Spleen (tissue), 11 donors: ENCODE measurements around the gene SGPL1. TPM values are rescaled to one million over a fixed set of nuclear protein-coding genes. Genes with fewer than 3 reads are reported as not detected.

Experiments
- DNase-seq: peaks from one replicate; pipeline ENCODE4 v3.0.0-alpha.2; 2020
- H3K27ac ChIP-seq, 8 donors: fragments of 200-600 bp; sonication (generic) in 7 of 8; 1 replicate in 4 of 8; 2 replicates in 4 of 8; pipeline versions ENCODE4 v1.5.0 to v1.8.0; 2016 to 2021; ENCODE audit warnings: inconsistent platforms in 4 of 8, mild to moderate bottlenecking in 4 of 8, moderate library complexity in 1 of 8
- H3K27me3 ChIP-seq, 7 donors: fragments of 200-600 bp; sonication (generic) in 6 of 7; replicated peaks in 1 of 7; 1 replicate in 4 of 7; 2 replicates in 3 of 7; pipeline versions ENCODE4 v1.5.0 to v1.8.0; 2016 to 2021; ENCODE audit warnings: inconsistent platforms in 3 of 7, mild to moderate bottlenecking in 1 of 7
- H3K36me3 ChIP-seq, 6 donors: fragments of 200-600 bp; sonication (generic) in 5 of 6; 1 replicate in 4 of 6; 2 replicates in 2 of 6; pipeline versions ENCODE4 v1.5.0 to v1.8.0; 2016 to 2021; ENCODE audit warnings: inconsistent platforms in 2 of 6
- H3K4me1 ChIP-seq, 6 donors: fragments of 200-600 bp; sonication (generic) in 5 of 6; 1 replicate in 3 of 6; 2 replicates in 3 of 6; pipeline versions ENCODE4 v1.5.0 to v1.8.0; 2016 to 2021; ENCODE audit warnings: inconsistent platforms in 3 of 6
- H3K4me3 ChIP-seq, 8 donors: fragments of 200-600 bp; sonication (generic) in 7 of 8; 1 replicate in 4 of 8; 2 replicates in 4 of 8; pipeline versions ENCODE4 v1.5.0 to v1.8.0; 2016 to 2021; ENCODE audit warnings: inconsistent platforms in 4 of 8, mild to moderate bottlenecking in 4 of 8, moderate library complexity in 2 of 8
- H3K9me3 ChIP-seq, 8 donors: fragments of 200-600 bp; sonication (generic) in 7 of 8; 1 replicate in 4 of 8; 2 replicates in 4 of 8; pipeline versions ENCODE4 v1.5.0 to v1.8.0; 2016 to 2021; ENCODE audit warnings: inconsistent platforms in 4 of 8
- POLR2A ChIP-seq, 3 donors: fragments of 450-650 bp; IDR thresholded peaks; one replicate each; pipeline ENCODE4 v1.5.1; 2017; ENCODE audit warnings: antibody characterized with exemption in 3 of 3, mild to moderate bottlenecking in 1 of 3
- POLR2AphosphoS5 ChIP-seq, 3 donors: sonication (generic); formaldehyde crosslinking; IDR thresholded peaks; one replicate each; pipeline ENCODE4 v1.5.1; 2017; ENCODE audit warnings: antibody characterized with exemption in 3 of 3
- WGBS, 5 donors: extraction: QIAGEN DNeasy Blood & Tissue Kit in 3 of 5; methylation state at CpG; one replicate each; pipeline versions ENCODE4 v1.1.5 to v1.1.7; 2013 to 2018; 5-methylcytosine and 5-hydroxymethylcytosine counted together
- intact Hi-C: fragments of 100-400 bp; cut with DNase I; formaldehyde crosslinking; loops from one replicate; pipeline ENCODE4 v1.15.0; 2023; ENCODE audit warnings: low total_unique reads
- polyA plus RNA-seq, 3 donors: library from polyadenylated mRNA; stranded (reverse); fragments of 200-250 nt; gene quantifications; one replicate each; pipeline ENCODE4 v1.2.1, GENCODE V29; 2013
- total RNA-seq, 7 donors: library from RNA; depleted of rRNA in 3 of 7; stranded (reverse); fragments of >200 nt in 3 of 7; fragmentation: NEBNext Ultra II Directional in 4 of 7; extraction: Animal tissue kit (Norgen Biotek cat#: 25700) in 4 of 7; gene quantifications; one replicate each; pipeline versions ENCODE4 v1.1.0 to v1.2.1, GENCODE V29; 2016 to 2021
- TF ChIP-seq, protein P1 (sequence below), 11 experiments: fragments of 200-600 bp in 7 of 11; fragments of 450-650 bp in 4 of 11; sonication (generic) in 4 of 11; IDR thresholded peaks in 8 of 11; conservative IDR thresholded peaks in 3 of 11; 1 replicate in 7 of 11; 2 replicates in 4 of 11; pipeline versions ENCODE4 v1.4.0 to v1.8.0; 2016 to 2021; ENCODE audit warnings: antibody characterized with exemption in 11 of 11, inconsistent platforms in 4 of 11, mild to moderate bottlenecking in 1 of 11
- donor health status: healthy with polysubstance abuse.
- donor health status: DM: no; HTN: no; CAD: no; lungs with moderate emphysema.
- donor health status: DM: no; HTN: no; CAD: no.
- donor health status: Bipolar disorder and iron deficiency.
- donor health status: healthy.
- donor health status: DM: no; HTN: no; CAD: no.
- donor health status: DM: yes; HTN: yes; CAD: no.

The SGPL1 gene
- total and polyA plus RNA-seq, 10 donors = 6.8 to 75.1 (median 60.7) TPM

DNA sequence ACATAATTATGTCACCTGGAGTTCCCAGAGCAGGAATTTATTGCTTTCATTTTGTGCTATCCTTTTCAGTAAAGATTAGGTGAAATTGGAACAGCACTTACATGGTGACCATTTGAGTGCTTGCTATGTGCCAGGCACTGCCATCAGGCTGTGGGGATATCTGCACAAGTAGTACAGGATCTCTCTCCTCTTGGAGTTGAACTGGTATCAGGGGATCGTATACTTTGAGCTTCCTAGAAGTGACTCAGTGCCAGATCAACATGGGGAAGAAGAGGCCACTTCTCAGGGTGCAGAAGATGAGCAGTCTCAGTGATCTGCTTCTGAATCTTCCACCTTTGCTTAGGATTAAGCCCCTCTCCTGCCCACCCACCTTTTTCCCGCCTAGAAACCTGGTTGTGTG lies 29.5 kb downstream of the SGPL1 start:
- H3K36me3 ChIP-seq = peaks cover 0 to 67% (median 13%) of the 10 kb centered on the region in 6 donors
- no peak for DNase-seq

DNA sequence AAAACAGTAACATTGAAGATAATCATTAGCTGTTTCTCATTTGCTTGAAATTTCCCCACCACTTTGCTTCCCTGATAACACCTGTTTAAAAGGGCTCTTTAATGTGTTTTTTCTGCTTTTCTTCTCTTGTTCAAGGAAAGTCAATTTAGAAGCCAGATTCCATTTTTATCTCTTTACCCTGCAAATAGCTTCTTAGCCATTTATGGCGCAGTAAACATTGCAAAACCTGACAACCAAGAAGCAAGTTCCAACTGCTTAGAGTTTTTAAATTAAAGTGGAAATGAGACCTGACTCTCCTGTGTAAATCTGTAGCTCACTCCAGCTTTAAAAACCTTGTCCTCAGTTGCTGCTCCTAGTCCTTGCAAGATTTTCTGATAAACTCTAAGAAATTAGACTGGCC lies 30.1 kb downstream of the SGPL1 start:
- Histone ChIP-seq H3K4me1 (no peaks in the 10 kb centered on the region), H3K4me3 (no peak overlapping the region), H3K36me3 (peaks cover 0 to 73% (median 13%) of the 10 kb centered on the region in 6 donors), H3K27ac (no peak overlapping the region), H3K9me3 (no peaks in the 10 kb centered on the region), H3K27me3 (no peaks in the 10 kb centered on the region)
- 89 to 100% (median 96%) methylated on average over 1 of the region's 1 CpG for WGBS, 5 donors
- intact Hi-C loops = no loop called here
- no peak for DNase-seq
- TF ChIP-seq POLR2AphosphoS5 (IDR thresholded peaks at IDR 0.05) = no peak

More for the DNA sequence above, 29.5 kb downstream of the SGPL1 start:
- Histone ChIP-seq H3K4me3 (no peak overlapping the region), H3K9me3 (no peaks in the 10 kb centered on the region), H3K27ac (no peak overlapping the region), H3K27me3 (no peaks in the 10 kb centered on the region), H3K4me1 (no peaks in the 10 kb centered on the region)
- TF ChIP-seq, protein P1, sequence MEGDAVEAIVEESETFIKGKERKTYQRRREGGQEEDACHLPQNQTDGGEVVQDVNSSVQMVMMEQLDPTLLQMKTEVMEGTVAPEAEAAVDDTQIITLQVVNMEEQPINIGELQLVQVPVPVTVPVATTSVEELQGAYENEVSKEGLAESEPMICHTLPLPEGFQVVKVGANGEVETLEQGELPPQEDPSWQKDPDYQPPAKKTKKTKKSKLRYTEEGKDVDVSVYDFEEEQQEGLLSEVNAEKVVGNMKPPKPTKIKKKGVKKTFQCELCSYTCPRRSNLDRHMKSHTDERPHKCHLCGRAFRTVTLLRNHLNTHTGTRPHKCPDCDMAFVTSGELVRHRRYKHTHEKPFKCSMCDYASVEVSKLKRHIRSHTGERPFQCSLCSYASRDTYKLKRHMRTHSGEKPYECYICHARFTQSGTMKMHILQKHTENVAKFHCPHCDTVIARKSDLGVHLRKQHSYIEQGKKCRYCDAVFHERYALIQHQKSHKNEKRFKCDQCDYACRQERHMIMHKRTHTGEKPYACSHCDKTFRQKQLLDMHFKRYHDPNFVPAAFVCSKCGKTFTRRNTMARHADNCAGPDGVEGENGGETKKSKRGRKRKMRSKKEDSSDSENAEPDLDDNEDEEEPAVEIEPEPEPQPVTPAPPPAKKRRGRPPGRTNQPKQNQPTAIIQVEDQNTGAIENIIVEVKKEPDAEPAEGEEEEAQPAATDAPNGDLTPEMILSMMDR (IDR thresholded peaks at IDR 0.05 in 8 of 11, conservative IDR thresholded peaks at IDR 0.05 in 3 of 11) = no peak
- TF ChIP-seq POLR2A (IDR thresholded peaks at IDR 0.05) = no peak
- TF ChIP-seq POLR2AphosphoS5 (IDR thresholded peaks at IDR 0.05) = no peak
- intact Hi-C loops = no loop called here
- WGBS, 5 donors = 87 to 97% (median 92%) methylated on average over 2 of the region's 2 CpGs

- H3K27me3 ChIP-seq = no peaks in the 10 kb centered on the region
- peaks cover 0 to 82% (median 20%) of the 10 kb centered on the region in 6 donors for H3K36me3 ChIP-seq
- TF ChIP-seq, protein P1 (IDR thresholded peaks at IDR 0.05 in 8 of 11, conservative IDR thresholded peaks at IDR 0.05 in 3 of 11) = no peak
- TF ChIP-seq POLR2AphosphoS5 (IDR thresholded peaks at IDR 0.05) (no peak), POLR2A (IDR thresholded peaks at IDR 0.05) (no peak)
- no peaks in the 10 kb centered on the region for H3K4me1 ChIP-seq
- no peaks in the 10 kb centered on the region for H3K9me3 ChIP-seq
- no peak overlapping the region for H3K4me3 ChIP-seq
- WGBS, 5 donors = 81 to 93% (median 90%) methylated on average over 2 of the region's 2 CpGs
- intact Hi-C loops = no loop called here
- no peak overlapping the region for H3K27ac ChIP-seq
- no peak for DNase-seq
These were observed 31.0 kb downstream of the SGPL1 start for GRCh38 chr10:70846795-70847194.

DNA sequence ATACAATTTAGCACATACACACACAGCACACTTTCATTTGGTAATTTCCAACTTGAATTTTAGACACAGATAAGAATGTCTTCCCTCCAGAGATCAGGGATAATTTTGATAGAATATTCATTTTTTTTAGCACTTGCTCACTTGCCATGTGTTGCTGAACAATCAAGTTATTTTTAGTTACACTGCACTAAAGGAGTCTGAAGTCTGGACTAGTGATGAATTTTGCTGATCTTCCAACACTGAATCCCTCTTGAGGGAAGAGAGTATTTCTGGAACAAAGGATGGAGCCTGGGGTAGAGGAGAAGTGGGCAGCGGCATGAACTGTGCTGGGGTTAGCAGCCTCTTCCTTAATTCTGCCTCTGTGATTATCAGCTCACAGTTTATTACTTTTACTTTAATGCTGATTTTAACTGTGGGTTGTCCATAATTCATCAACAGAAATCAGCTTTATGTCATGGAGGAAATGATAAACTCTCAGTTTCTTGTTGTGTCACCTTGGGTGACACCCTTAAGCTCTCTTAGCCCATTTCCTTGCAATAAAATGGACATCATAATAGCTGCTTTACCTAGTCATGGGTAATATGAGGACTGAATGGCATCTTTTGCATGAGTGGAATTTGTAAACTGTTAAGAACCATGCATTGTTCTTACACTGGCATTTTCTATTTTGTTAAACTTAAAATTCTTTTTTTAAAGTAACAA lies 32.1 kb downstream of the SGPL1 start:
- TF ChIP-seq POLR2A (IDR thresholded peaks at IDR 0.05) (no peak), POLR2AphosphoS5 (IDR thresholded peaks at IDR 0.05) (no peak)
- 77 to 95% (median 88%) methylated on average over 1 of the region's 1 CpG for WGBS, 5 donors
- H3K36me3 ChIP-seq = peaks cover 0 to 84% (median 24%) of the 10 kb centered on the region in 6 donors
- H3K27ac ChIP-seq = no peak overlapping the region
- H3K4me3 ChIP-seq = no peak overlapping the region
- H3K4me1 ChIP-seq = no peaks in the 10 kb centered on the region
- H3K9me3 ChIP-seq = no peaks in the 10 kb centered on the region
- no peaks in the 10 kb centered on the region for H3K27me3 ChIP-seq
- DNase-seq = no peak
- intact Hi-C loops = no loop called here

- WGBS, 5 donors = 61 to 78% (median 73%) methylated on average over 2 of the region's 2 CpGs
- H3K36me3 ChIP-seq = peaks cover 0 to 92% (median 31%) of the 10 kb centered on the region in 6 donors
These were observed 33.9 kb downstream of the SGPL1 start for GRCh38 chr10:70849582-70850016.

More at GRCh38 chr10:70849582-70850016, 33.9 kb downstream of the SGPL1 start:
- intact Hi-C loops = no loop called here
- DNase-seq = no peak
- no peak overlapping the region for H3K4me3 ChIP-seq
- H3K27ac ChIP-seq = no peak overlapping the region
- H3K27me3 ChIP-seq = no peaks in the 10 kb centered on the region
- H3K4me1 ChIP-seq = no peaks in the 10 kb centered on the region
- no peaks in the 10 kb centered on the region for H3K9me3 ChIP-seq
- TF ChIP-seq POLR2A (IDR thresholded peaks at IDR 0.05) = no peak
- TF ChIP-seq POLR2AphosphoS5 (IDR thresholded peaks at IDR 0.05) = no peak
